ENCODE measurements around the gene TBXAS1. TPM values are rescaled to one million over a fixed set of nuclear protein-coding genes. Genes with fewer than 3 reads are reported as not detected.

Gene TBXAS1
- total RNA-seq, 1 donor from 2014 or later, result 3.8 TPM

DNA sequence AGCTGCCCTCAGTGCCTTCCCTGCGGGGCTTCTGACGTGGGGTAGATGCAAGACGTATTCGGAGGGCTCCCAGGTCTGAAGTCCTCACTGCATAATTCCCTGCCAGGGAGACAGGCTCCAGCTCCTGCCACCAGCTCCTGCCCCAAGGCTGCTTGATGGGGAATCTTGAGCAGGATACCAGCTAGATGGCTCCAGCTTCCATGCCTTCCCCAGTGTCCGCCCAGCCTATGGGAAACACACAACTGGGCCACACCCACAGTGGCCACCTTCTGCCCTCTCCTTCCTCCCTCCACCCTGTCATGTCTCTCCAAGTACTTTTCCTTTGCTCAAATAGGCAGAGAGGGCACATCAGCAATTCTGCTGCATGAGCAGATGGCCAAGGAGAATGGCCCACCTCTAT, 137.9 kb downstream of the TBXAS1 start:
- intact Hi-C loops (cut with DNase I), result no loop called here

DNA sequence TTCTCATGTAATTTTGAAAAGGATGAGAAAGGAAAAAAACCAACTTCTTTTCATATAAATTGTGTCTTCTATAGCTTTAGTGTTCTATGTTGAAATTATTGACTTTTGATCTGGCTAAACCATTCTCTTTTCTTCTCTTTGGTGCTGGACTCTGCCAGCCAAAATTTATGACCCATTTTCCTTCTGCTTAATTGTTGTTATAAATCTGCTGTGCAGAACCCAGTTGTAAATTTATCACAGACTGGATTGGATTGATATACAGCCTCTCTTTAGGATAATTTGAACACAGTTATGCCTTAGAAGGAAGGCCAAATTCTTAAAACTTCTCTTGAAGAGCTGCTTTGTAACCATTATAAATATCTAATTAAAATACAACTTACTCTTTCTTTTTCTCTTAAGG, 139.9 kb downstream of the TBXAS1 start:
- no peak for DNase-seq (ENCODE audit: low spot score in 2 of 2)
- intact Hi-C loops (cut with DNase I), result no loop called here
- Histone ChIP-seq H3K27me3 (no peaks in the 10 kb centered on the region), H3K27ac (no peak overlapping the region), H3K4me3 (no peak overlapping the region), H3K9me3 (no peaks in the 10 kb centered on the region), H3K4me1 (no peaks in the 10 kb centered on the region), H3K36me3 (no peaks in the 10 kb centered on the region)
- TF ChIP-seq, protein P1, sequence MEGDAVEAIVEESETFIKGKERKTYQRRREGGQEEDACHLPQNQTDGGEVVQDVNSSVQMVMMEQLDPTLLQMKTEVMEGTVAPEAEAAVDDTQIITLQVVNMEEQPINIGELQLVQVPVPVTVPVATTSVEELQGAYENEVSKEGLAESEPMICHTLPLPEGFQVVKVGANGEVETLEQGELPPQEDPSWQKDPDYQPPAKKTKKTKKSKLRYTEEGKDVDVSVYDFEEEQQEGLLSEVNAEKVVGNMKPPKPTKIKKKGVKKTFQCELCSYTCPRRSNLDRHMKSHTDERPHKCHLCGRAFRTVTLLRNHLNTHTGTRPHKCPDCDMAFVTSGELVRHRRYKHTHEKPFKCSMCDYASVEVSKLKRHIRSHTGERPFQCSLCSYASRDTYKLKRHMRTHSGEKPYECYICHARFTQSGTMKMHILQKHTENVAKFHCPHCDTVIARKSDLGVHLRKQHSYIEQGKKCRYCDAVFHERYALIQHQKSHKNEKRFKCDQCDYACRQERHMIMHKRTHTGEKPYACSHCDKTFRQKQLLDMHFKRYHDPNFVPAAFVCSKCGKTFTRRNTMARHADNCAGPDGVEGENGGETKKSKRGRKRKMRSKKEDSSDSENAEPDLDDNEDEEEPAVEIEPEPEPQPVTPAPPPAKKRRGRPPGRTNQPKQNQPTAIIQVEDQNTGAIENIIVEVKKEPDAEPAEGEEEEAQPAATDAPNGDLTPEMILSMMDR (IDR thresholded peaks at IDR 0.05), result no peak

More for the DNA sequence above, 137.9 kb downstream of the TBXAS1 start:
- TF ChIP-seq, protein P1 (IDR thresholded peaks at IDR 0.05), result no peak
- no peaks in the 10 kb centered on the region for H3K4me1 ChIP-seq
- DNase-seq (ENCODE audit: low spot score in 2 of 2), result no peak
- no peak overlapping the region for H3K4me3 ChIP-seq
- H3K9me3 ChIP-seq, result no peaks in the 10 kb centered on the region
- H3K36me3 ChIP-seq, result no peaks in the 10 kb centered on the region
- no peak overlapping the region for H3K27ac ChIP-seq
- H3K27me3 ChIP-seq, result no peaks in the 10 kb centered on the region

DNA sequence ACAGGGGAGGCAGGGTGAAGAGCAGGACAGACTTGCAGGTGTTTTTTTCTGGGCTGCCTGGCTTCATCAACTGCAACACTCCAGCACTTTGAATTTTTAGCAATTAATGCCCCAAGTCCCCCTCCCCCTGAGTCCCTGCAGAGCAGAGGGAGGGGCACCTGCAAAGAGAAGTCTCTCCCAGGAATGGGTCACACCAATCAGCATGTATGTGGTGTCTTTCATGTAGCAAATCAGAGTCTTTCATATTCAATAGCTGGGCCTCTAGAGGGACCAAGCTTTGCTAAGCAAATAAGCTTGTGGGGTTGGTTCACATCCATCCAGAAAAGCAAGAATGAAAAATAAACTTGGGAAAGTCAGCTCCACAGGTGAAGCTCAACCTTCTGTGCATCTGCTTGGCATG, 143.0 kb downstream of the TBXAS1 start:
- no peak overlapping the region for H3K27ac ChIP-seq
- no peak for DNase-seq (ENCODE audit: low spot score in 2 of 2)
- intact Hi-C loops (cut with DNase I), result no loop called here
- H3K4me1 ChIP-seq, result no peaks in the 10 kb centered on the region
- TF ChIP-seq, protein P1 (IDR thresholded peaks at IDR 0.05), result no peak
- H3K36me3 ChIP-seq, result no peaks in the 10 kb centered on the region
- H3K4me3 ChIP-seq, result no peak overlapping the region
- H3K27me3 ChIP-seq, result no peaks in the 10 kb centered on the region
- no peaks in the 10 kb centered on the region for H3K9me3 ChIP-seq

DNA sequence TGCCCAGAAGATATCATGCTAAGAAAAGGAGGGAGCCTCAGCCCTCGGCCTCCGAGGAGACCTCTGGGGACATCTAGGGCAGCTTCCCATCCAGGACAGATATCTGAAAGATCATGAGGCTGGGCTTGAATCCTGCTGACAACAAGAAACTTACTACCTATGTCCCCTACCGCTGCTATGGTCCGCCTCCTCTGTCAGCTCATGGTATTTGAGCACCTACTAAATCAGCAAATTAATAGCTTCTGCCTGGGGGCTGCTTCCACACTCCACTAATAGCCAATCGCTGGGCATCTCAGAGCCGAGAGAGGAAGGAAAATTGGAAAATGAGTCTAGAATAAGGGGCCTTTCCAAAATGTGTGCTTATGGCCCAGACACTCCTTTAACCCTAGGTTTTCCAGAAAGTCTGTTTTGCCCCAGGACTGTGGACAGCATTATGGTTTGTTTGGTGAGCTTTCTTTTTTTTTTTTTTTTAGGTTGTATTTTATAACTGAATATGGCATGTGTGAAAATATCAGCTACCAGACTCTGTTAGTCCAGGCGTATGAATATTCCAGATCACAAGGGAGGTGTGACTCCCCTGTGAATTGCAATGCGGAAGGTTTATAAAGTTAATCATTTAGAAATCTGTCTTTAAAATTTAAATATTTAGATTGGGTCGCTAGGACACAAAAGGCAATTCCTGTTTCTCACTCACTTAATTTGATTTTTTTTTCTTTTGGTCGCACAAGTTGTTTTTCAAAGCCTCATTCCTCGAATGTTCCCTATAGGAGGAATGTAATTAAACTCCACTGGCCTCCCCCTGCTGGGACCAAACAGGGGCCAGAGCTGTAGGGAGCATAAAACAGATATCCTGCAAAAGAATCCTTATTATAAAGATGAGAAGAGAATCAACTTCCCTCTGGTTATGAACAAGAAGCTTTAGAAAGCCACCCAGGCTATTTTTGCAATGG, 144.3 kb downstream of the TBXAS1 start:
- H3K27ac ChIP-seq, result no peak overlapping the region
- H3K4me1 ChIP-seq, result no peaks in the 10 kb centered on the region
- DNase-seq (ENCODE audit: low spot score in 2 of 2), result peak in 1 of 2 donors; percentile 55
- intact Hi-C loops (cut with DNase I), result no loop called here
- no peaks in the 10 kb centered on the region for H3K9me3 ChIP-seq
- no peak overlapping the region for H3K4me3 ChIP-seq
- H3K27me3 ChIP-seq, result no peaks in the 10 kb centered on the region
- no peaks in the 10 kb centered on the region for H3K36me3 ChIP-seq
- TF ChIP-seq, protein P1 (IDR thresholded peaks at IDR 0.05), result no peak

DNA sequence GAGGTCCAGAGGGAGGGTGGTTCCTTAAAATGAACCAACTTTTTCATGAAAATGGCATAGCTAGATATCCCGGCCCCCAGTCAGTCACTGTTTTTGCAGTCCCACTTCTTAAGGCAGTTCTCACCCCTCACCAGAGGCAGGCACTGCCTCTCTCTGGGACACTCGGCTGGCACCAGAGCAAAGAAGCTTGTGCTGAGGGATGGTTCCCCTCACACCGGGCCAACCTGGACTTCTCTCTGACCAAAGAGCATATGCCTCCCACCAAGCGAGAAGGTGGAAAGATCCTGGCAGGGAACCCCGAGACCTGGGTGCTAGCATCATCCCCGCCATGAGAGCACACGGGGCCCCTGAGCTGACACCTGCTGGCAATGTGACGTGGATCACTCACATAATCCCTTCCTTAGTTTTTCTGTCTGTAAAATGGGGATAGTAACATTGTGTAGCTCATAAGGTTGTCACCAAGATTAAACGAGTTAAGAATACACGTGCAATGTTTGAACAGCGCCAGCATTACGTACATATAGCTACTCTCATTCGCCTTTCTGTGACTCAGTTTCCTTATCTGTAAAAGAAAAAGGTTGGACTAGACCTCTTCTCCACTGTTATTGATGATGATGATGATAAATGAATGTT, 145.2 kb downstream of the TBXAS1 start:
- DNase-seq (ENCODE audit: low spot score in 2 of 2), result peak in 1 of 2 donors; percentile 15
- no peaks in the 10 kb centered on the region for H3K9me3 ChIP-seq
- H3K27ac ChIP-seq, result no peak overlapping the region
- intact Hi-C loops (cut with DNase I), result no loop called here
- no peaks in the 10 kb centered on the region for H3K36me3 ChIP-seq
- H3K27me3 ChIP-seq, result no peaks in the 10 kb centered on the region
- H3K4me1 ChIP-seq, result no peaks in the 10 kb centered on the region
- TF ChIP-seq, protein P1 (IDR thresholded peaks at IDR 0.05), result no peak
- H3K4me3 ChIP-seq, result no peak overlapping the region
